ENCODE measurements around the gene C10orf120.

Gene C10orf120

GRCh38 chr10:122725768-122726167 is 26.1 kb upstream of the C10orf120 start:
- no peaks in the 10 kb centered on the region for H3K4me1 ChIP-seq (ENCODE audit: control insufficient read depth, insufficient read depth, low read length, unreplicated experiment)

GRCh38 chr10:122725006-122725405 is 25.4 kb upstream of the C10orf120 start:
- Histone ChIP-seq H3K36me3 (ENCODE audit: insufficient read depth, low read length) (no peaks in the 10 kb centered on the region), H3K4me3 (ENCODE audit: low read depth, low read length) (no peak overlapping the region), H3K79me2 (ENCODE audit: control insufficient read depth, insufficient read depth, low read length, unreplicated experiment) (no peaks in the 10 kb centered on the region), H3K27ac (ENCODE audit: low read depth, low read length) (no peak overlapping the region), H3K27me3 (ENCODE audit: insufficient read depth, low read length) (peaks cover 56% of the 10 kb centered on the region), H3K4me1 (ENCODE audit: control insufficient read depth, insufficient read depth, low read length, unreplicated experiment) (no peaks in the 10 kb centered on the region), H2AFZ (ENCODE audit: low read length, unreplicated experiment) (no peak overlapping the region)

More at GRCh38 chr10:122725768-122726167, 26.1 kb upstream of the C10orf120 start:
- peaks cover 53% of the 10 kb centered on the region for H3K27me3 ChIP-seq (ENCODE audit: insufficient read depth, low read length)
- H2AFZ ChIP-seq (ENCODE audit: low read length, unreplicated experiment): no peak overlapping the region
- H3K79me2 ChIP-seq (ENCODE audit: control insufficient read depth, insufficient read depth, low read length, unreplicated experiment): no peaks in the 10 kb centered on the region
- no peaks in the 10 kb centered on the region for H3K36me3 ChIP-seq (ENCODE audit: insufficient read depth, low read length)
- no peak overlapping the region for H3K4me3 ChIP-seq (ENCODE audit: low read depth, low read length)
- H3K27ac ChIP-seq (ENCODE audit: low read depth, low read length): no peak overlapping the region

DNA sequence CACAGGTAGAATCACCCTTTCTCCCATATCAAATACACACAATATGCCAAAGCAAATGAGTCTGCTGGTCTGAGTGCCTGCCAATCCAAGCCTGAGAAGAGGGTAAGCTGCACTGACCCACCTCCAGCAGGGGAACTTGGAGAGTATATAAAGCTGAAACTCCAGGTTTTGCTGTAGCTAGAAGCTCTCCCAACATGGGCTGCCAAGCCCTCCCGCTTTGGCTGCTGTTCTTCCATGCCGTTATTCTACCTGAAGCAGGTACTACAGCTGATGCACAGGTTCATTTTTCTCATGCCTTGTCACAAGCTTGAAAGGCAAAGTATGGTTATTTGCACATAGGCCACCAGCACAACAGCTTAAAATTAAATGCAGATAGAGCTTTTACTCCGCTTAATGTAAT is 21.5 kb upstream of the C10orf120 start:
- H3K4me3 ChIP-seq (ENCODE audit: low read depth, low read length): no peak overlapping the region
- no peak overlapping the region for H3K27ac ChIP-seq (ENCODE audit: low read depth, low read length)
- no peaks in the 10 kb centered on the region for H3K36me3 ChIP-seq (ENCODE audit: insufficient read depth, low read length)
- peaks cover 75% of the 10 kb centered on the region for H3K27me3 ChIP-seq (ENCODE audit: insufficient read depth, low read length)
- H2AFZ ChIP-seq (ENCODE audit: low read length, unreplicated experiment): no peak overlapping the region
- no peaks in the 10 kb centered on the region for H3K4me1 ChIP-seq (ENCODE audit: control insufficient read depth, insufficient read depth, low read length, unreplicated experiment)
- no peaks in the 10 kb centered on the region for H3K79me2 ChIP-seq (ENCODE audit: control insufficient read depth, insufficient read depth, low read length, unreplicated experiment)

GRCh38 chr10:122716025-122716424 is 16.4 kb upstream of the C10orf120 start:
- H3K36me3 ChIP-seq (ENCODE audit: insufficient read depth, low read length): no peaks in the 10 kb centered on the region
- peaks cover 98% of the 10 kb centered on the region for H3K27me3 ChIP-seq (ENCODE audit: insufficient read depth, low read length)
- H3K4me3 ChIP-seq (ENCODE audit: low read depth, low read length): no peak overlapping the region
- no peaks in the 10 kb centered on the region for H3K79me2 ChIP-seq (ENCODE audit: control insufficient read depth, insufficient read depth, low read length, unreplicated experiment)
- H3K4me1 ChIP-seq (ENCODE audit: control insufficient read depth, insufficient read depth, low read length, unreplicated experiment): no peaks in the 10 kb centered on the region
- H2AFZ ChIP-seq (ENCODE audit: low read length, unreplicated experiment): no peak overlapping the region
- H3K27ac ChIP-seq (ENCODE audit: low read depth, low read length): no peak overlapping the region

GRCh38 chr10:122715576-122715975 is 15.9 kb upstream of the C10orf120 start:
- Histone ChIP-seq H3K36me3 (ENCODE audit: insufficient read depth, low read length) (no peaks in the 10 kb centered on the region), H2AFZ (ENCODE audit: low read length, unreplicated experiment) (no peak overlapping the region), H3K4me3 (ENCODE audit: low read depth, low read length) (no peak overlapping the region), H3K27me3 (ENCODE audit: insufficient read depth, low read length) (peaks cover 98% of the 10 kb centered on the region), H3K27ac (ENCODE audit: low read depth, low read length) (no peak overlapping the region), H3K79me2 (ENCODE audit: control insufficient read depth, insufficient read depth, low read length, unreplicated experiment) (no peaks in the 10 kb centered on the region), H3K4me1 (ENCODE audit: control insufficient read depth, insufficient read depth, low read length, unreplicated experiment) (no peaks in the 10 kb centered on the region)

DNA sequence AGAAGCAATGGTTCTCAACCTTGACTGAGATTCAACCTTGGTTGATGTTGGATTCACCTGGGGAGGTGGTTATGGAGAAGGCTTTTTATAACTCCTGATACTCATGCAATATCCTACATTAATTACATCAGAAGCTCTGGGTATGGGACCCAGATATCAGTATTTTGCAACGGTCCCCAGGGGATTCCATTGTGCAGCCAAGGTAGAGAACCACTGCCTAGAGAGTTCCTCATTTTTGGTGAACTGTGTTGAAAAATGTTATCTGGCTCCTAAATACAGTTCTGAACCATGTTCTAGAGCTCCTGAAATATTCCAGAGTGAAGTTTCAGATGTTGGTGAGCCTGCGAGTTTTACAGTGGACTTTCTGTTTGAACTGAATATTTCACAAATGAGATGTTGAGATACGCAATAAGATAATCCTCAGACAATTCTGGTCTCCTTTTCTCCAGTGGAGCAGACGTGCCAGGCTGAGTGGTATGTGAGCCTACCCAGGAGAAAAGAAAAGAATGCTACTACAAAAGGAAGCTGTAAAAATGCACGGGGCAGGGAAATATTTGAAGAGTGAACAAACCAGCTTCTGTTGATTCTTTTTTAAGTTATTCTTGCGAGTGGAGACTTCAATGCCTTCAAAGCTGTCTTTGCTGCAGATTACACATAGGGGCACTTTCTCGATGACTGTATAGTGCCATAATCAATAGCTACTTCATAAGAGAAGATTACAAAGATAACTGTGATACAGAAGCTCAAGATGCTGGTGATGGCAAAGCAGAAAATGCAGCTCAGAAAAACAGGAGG is 13.6 kb upstream of the C10orf120 start:
- Histone ChIP-seq H3K27me3 (ENCODE audit: insufficient read depth, low read length) (peaks cover 100% of the 10 kb centered on the region), H3K27ac (ENCODE audit: low read depth, low read length) (no peak overlapping the region), H3K4me1 (ENCODE audit: control insufficient read depth, insufficient read depth, low read length, unreplicated experiment) (no peaks in the 10 kb centered on the region), H2AFZ (ENCODE audit: low read length, unreplicated experiment) (no peak overlapping the region), H3K36me3 (ENCODE audit: insufficient read depth, low read length) (no peaks in the 10 kb centered on the region), H3K4me3 (ENCODE audit: low read depth, low read length) (no peak overlapping the region), H3K79me2 (ENCODE audit: control insufficient read depth, insufficient read depth, low read length, unreplicated experiment) (no peaks in the 10 kb centered on the region)

GRCh38 chr10:122710576-122710975 is 10.9 kb upstream of the C10orf120 start:
- H2AFZ ChIP-seq (ENCODE audit: low read length, unreplicated experiment): no peak overlapping the region
- H3K27me3 ChIP-seq (ENCODE audit: insufficient read depth, low read length): peaks cover 77% of the 10 kb centered on the region
- H3K4me1 ChIP-seq (ENCODE audit: control insufficient read depth, insufficient read depth, low read length, unreplicated experiment): no peaks in the 10 kb centered on the region
- H3K79me2 ChIP-seq (ENCODE audit: control insufficient read depth, insufficient read depth, low read length, unreplicated experiment): no peaks in the 10 kb centered on the region
- H3K36me3 ChIP-seq (ENCODE audit: insufficient read depth, low read length): no peaks in the 10 kb centered on the region
- no peak overlapping the region for H3K4me3 ChIP-seq (ENCODE audit: low read depth, low read length)
- H3K27ac ChIP-seq (ENCODE audit: low read depth, low read length): no peak overlapping the region

DNA sequence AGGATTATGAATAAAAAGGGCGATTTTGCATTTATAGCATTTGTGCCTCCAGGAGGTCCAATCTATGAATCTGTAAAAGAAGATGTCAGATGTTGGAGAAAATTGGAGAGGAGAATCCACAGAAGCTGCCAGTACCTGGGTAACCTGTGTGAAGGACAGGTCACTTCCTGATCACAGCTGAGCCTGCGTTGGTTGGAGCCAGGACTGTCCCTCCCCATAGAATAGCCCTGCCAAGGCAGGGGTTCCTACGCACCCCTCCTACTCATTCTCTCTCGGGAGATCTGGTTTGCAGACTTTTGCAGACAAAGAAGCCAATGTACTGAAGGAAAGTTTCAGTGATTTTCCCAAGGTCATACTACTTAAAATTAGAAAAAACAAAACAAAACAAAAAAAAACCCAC is 10.3 kb upstream of the C10orf120 start:
- no peak overlapping the region for H2AFZ ChIP-seq (ENCODE audit: low read length, unreplicated experiment)
- no peaks in the 10 kb centered on the region for H3K36me3 ChIP-seq (ENCODE audit: insufficient read depth, low read length)
- H3K79me2 ChIP-seq (ENCODE audit: control insufficient read depth, insufficient read depth, low read length, unreplicated experiment): no peaks in the 10 kb centered on the region
- H3K27me3 ChIP-seq (ENCODE audit: insufficient read depth, low read length): peaks cover 70% of the 10 kb centered on the region
- no peaks in the 10 kb centered on the region for H3K4me1 ChIP-seq (ENCODE audit: control insufficient read depth, insufficient read depth, low read length, unreplicated experiment)
- no peak overlapping the region for H3K27ac ChIP-seq (ENCODE audit: low read depth, low read length)
- H3K4me3 ChIP-seq (ENCODE audit: low read depth, low read length): no peak overlapping the region

- Histone ChIP-seq H3K4me1 (ENCODE audit: control insufficient read depth, insufficient read depth, low read length, unreplicated experiment) (no peaks in the 10 kb centered on the region), H3K36me3 (ENCODE audit: insufficient read depth, low read length) (no peaks in the 10 kb centered on the region), H2AFZ (ENCODE audit: low read length, unreplicated experiment) (no peak overlapping the region), H3K27ac (ENCODE audit: low read depth, low read length) (no peak overlapping the region), H3K79me2 (ENCODE audit: control insufficient read depth, insufficient read depth, low read length, unreplicated experiment) (no peaks in the 10 kb centered on the region), H3K4me3 (ENCODE audit: low read depth, low read length) (no peak overlapping the region), H3K27me3 (ENCODE audit: insufficient read depth, low read length) (peaks cover 46% of the 10 kb centered on the region)
Measured at GRCh38 chr10:122707535-122707934, 7.9 kb upstream of the C10orf120 start.

DNA sequence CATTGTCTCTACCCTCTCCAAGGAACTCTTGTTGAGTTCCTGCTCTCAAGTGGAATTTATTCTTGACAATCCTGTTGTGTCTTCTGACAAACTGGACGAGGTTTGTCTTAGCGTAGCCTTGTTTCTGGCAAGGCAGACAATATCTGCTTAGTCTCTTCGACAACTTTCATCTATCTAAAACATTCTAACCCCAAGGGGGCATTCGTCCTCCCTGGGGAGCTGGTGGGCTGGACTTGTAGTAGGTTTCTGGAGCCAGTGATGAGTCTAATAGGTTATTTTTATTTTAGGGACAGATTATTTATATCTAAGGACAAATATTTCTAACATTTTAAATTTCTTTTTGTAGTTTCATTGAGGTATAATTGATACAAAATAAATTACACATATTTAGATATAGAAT is 7.3 kb upstream of the C10orf120 start:
- H3K4me3 ChIP-seq (ENCODE audit: low read depth, low read length): no peak overlapping the region
- no peaks in the 10 kb centered on the region for H3K4me1 ChIP-seq (ENCODE audit: control insufficient read depth, insufficient read depth, low read length, unreplicated experiment)
- peaks cover 40% of the 10 kb centered on the region for H3K27me3 ChIP-seq (ENCODE audit: insufficient read depth, low read length)
- H3K79me2 ChIP-seq (ENCODE audit: control insufficient read depth, insufficient read depth, low read length, unreplicated experiment): no peaks in the 10 kb centered on the region
- no peaks in the 10 kb centered on the region for H3K36me3 ChIP-seq (ENCODE audit: insufficient read depth, low read length)
- H3K27ac ChIP-seq (ENCODE audit: low read depth, low read length): no peak overlapping the region
- H2AFZ ChIP-seq (ENCODE audit: low read length, unreplicated experiment): no peak overlapping the region

- H3K4me1 ChIP-seq (ENCODE audit: control insufficient read depth, insufficient read depth, low read length, unreplicated experiment): no peaks in the 10 kb centered on the region
- H3K79me2 ChIP-seq (ENCODE audit: control insufficient read depth, insufficient read depth, low read length, unreplicated experiment): no peaks in the 10 kb centered on the region
- peaks cover 35% of the 10 kb centered on the region for H3K27me3 ChIP-seq (ENCODE audit: insufficient read depth, low read length)
Measured at GRCh38 chr10:122706467-122706866, 6.8 kb upstream of the C10orf120 start.

More at GRCh38 chr10:122706467-122706866, 6.8 kb upstream of the C10orf120 start:
- Histone ChIP-seq H3K27ac (ENCODE audit: low read depth, low read length) (no peak overlapping the region), H3K4me3 (ENCODE audit: low read depth, low read length) (no peak overlapping the region), H3K36me3 (ENCODE audit: insufficient read depth, low read length) (no peaks in the 10 kb centered on the region), H2AFZ (ENCODE audit: low read length, unreplicated experiment) (no peak overlapping the region)
